Osteocyte (in vitro differentiated cells): ENCODE data around the gene ECEL1. TPM values are rescaled to one million over a fixed set of nuclear protein-coding genes. Genes with fewer than 3 reads are reported as not detected.

Experiments
- DNase-seq: peaks from one replicate; pipeline ENCODE4 v3.0.0; 2021; ENCODE audit warnings: mixed read lengths; ENCODE audit not compliant: unreplicated experiment; ENCODE audit errors: extremely low spot score
- H3K27ac Mint-ChIP-seq: one replicate; pipeline ENCODE4 v1.8.0; 2021; ENCODE audit warnings: mild to moderate bottlenecking, mixed read lengths; ENCODE audit not compliant: unreplicated experiment
- H3K27me3 Mint-ChIP-seq: one replicate; pipeline ENCODE4 v1.8.0; 2021; ENCODE audit warnings: mixed read lengths; ENCODE audit not compliant: unreplicated experiment
- H3K36me3 Mint-ChIP-seq: one replicate; pipeline ENCODE4 v1.8.0; 2021; ENCODE audit warnings: mixed read lengths; ENCODE audit not compliant: unreplicated experiment
- H3K4me1 Mint-ChIP-seq: one replicate; pipeline ENCODE4 v1.8.0; 2021; ENCODE audit warnings: mixed read lengths; ENCODE audit not compliant: unreplicated experiment
- H3K4me3 Mint-ChIP-seq: one replicate; pipeline ENCODE4 v1.8.0; 2021; ENCODE audit warnings: mild to moderate bottlenecking, moderate library complexity, mixed read lengths; ENCODE audit not compliant: unreplicated experiment
- H3K9me3 Mint-ChIP-seq: one replicate; pipeline ENCODE4 v1.8.0; 2021; ENCODE audit warnings: mixed read lengths; ENCODE audit not compliant: unreplicated experiment
- total RNA-seq: library from RNA; stranded (reverse); gene quantifications from 2 replicates; pipeline ENCODE4 v1.2.1, GENCODE V29; 2021
- TF ChIP-seq, protein P1 (sequence below): fragments of 200-600 bp; sonication (generic); IDR thresholded peaks from 2 replicates; pipeline ENCODE4 v1.5.0; 2021; ENCODE audit warnings: antibody characterized with exemption, mild to moderate bottlenecking, moderate library complexity

The ECEL1 gene
- total RNA-seq, 1 donor from 2014 or later, result 0.13 TPM

DNA sequence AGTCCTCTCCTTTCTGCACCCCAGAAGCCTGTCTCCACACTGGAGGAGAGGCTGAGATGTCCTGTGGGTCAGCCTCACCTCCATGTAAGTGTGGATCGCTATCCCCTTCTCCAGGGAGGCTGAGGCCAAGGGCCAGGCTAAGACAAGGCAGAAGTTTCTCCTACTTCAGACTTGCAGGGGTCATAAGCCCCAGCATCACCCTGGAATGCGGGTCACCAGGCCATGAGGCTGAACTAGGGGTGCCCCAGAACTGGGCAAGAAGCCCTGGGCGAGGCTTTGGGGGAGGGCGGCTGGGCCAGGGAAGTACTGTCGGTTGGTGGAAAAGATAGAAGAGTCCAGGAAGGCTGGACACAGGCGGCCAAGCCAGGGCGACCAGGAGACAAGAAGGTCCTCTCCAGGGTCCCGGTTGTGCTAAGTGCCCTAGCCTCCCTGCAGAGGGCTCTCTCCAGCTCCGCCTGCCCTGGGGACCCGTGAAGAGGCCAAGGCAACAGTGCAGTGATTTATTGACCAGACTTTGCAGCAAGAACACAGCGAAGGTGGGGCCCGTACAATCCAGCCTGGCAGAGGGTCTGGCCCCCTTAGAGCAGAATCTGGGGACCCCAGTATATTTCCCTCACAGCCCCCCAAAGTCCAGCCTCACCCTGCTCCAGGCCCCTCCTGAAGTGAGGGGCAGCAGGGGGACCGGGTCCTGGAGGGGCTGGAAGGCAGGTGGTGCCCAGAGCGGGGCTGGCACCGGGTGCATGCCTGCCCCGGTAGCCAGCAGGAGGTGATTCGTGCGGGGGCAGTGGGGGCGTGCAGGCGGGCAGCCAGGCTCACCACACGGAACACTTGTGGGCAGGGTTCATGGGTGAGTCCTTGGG is 8.1 kb downstream of the ECEL1 start:
- no peaks in the 10 kb centered on the region for H3K36me3 Mint-ChIP-seq
- DNase-seq, result no peak
- no peak overlapping the region for H3K4me3 Mint-ChIP-seq
- H3K4me1 Mint-ChIP-seq, result no peaks in the 10 kb centered on the region
- H3K9me3 Mint-ChIP-seq, result no peaks in the 10 kb centered on the region
- H3K27ac Mint-ChIP-seq, result no peak overlapping the region
- peaks cover 30% of the 10 kb centered on the region for H3K27me3 Mint-ChIP-seq
- TF ChIP-seq, protein P1, sequence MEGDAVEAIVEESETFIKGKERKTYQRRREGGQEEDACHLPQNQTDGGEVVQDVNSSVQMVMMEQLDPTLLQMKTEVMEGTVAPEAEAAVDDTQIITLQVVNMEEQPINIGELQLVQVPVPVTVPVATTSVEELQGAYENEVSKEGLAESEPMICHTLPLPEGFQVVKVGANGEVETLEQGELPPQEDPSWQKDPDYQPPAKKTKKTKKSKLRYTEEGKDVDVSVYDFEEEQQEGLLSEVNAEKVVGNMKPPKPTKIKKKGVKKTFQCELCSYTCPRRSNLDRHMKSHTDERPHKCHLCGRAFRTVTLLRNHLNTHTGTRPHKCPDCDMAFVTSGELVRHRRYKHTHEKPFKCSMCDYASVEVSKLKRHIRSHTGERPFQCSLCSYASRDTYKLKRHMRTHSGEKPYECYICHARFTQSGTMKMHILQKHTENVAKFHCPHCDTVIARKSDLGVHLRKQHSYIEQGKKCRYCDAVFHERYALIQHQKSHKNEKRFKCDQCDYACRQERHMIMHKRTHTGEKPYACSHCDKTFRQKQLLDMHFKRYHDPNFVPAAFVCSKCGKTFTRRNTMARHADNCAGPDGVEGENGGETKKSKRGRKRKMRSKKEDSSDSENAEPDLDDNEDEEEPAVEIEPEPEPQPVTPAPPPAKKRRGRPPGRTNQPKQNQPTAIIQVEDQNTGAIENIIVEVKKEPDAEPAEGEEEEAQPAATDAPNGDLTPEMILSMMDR, result no peak

DNA sequence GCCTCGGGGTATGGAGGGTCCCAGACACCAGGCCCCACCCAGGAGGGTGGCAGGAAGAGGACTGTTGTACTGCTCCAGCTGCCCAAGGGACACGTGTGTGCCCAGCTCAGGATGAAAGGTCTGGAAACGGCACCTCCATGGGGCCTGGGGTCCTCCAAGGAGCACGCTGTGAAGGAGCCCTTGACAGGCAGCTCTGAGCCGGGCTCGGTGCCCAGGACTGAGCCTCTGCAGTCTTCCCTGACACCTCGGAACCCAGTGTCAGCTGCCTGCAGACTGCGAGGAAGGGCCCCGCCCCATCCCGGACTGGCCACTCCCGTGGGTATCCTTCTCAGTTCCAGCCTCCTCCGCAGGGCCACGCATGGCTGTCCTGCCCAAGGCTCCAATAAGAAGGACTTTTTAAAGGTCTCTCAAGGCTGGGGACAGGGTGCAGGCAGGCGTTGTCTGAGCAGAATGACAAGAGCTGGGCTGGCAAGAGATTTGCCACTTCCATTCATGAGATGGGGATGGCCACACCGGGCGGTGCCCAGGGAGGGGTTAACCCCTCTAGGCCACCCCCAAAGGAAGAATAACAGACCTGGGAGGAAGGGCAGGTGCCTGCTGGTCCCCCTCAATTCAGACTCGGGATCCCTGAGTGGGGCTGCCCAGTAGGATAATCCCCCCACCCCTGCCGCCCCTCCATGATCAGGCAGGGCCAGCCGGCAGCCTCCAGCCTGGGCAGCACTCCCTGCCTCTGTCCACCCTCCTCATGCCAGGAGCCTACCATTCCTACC is 8.9 kb downstream of the ECEL1 start:
- TF ChIP-seq, protein P1, result no peak
- Mint-ChIP-seq H3K27ac (no peak overlapping the region), H3K4me1 (no peaks in the 10 kb centered on the region), H3K36me3 (no peaks in the 10 kb centered on the region), H3K9me3 (no peaks in the 10 kb centered on the region), H3K4me3 (no peak overlapping the region), H3K27me3 (peaks cover 28% of the 10 kb centered on the region)
- no peak for DNase-seq

DNA sequence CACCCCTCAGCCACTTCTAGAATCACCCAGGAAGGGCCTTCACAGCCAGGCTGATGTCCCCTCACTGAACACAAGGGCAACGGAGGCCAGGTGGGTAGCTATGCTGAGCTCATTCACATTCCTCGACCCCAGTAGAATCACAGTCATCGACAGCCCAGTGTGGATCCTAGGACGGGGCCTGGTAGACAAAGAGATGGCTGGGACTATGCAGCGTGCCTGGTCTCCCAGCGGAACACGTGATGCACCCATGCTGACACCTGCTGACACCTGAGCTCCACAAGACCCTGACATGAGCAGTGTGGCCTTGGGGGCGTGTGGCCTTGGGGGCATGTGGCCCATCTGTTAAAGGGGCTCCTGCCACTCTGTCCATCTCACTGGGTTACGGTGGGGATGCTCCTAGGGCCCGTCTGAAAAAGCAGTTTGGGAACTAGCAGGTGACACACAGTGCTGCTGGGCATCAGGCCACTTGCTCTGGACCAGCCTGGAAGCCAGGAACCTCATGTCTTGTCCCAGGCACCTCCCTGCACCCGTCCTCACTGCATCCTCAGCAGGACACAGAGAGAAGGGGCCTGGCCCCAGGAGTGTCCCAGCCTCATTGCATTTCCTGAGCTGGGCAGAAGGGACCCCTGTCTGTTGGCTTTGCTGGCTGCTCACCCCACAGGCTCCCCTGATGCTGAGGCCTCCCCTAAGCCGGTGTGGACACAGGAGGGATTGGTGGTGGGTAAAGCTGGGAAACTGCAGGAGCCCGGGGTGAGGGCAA is 9.7 kb downstream of the ECEL1 start:
- Mint-ChIP-seq H3K27ac (no peak overlapping the region), H3K4me1 (no peaks in the 10 kb centered on the region), H3K27me3 (peaks cover 37% of the 10 kb centered on the region), H3K4me3 (no peak overlapping the region), H3K36me3 (no peaks in the 10 kb centered on the region), H3K9me3 (peaks cover 1% of the 10 kb centered on the region)
- TF ChIP-seq, protein P1, result no peak
- no peak for DNase-seq

DNA sequence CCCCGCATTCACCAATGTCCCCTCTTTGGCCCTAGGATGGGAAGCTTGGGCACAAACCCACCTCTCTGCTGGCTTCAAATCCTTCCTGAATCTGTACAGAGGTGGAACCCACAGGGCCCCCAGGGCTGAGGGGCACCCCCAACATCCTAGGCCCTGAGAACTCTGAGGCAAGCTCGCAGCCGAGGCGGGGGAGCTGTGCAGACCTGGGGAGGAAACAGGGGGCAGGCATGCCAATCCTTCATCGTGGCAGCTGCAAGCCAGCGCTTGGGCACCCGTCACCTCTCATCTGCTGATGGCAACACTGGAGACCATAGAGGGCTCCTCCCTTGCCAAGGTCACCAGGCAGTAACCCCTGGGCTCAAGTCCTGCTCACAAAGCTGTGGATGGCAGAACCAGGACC is 10.8 kb downstream of the ECEL1 start:
- H3K36me3 Mint-ChIP-seq, result peaks cover 6% of the 10 kb centered on the region
- H3K27me3 Mint-ChIP-seq, result peaks cover 42% of the 10 kb centered on the region
- H3K4me1 Mint-ChIP-seq, result no peaks in the 10 kb centered on the region
- peaks cover 13% of the 10 kb centered on the region for H3K9me3 Mint-ChIP-seq
- TF ChIP-seq, protein P1, result no peak
- DNase-seq, result no peak
- no peak overlapping the region for H3K4me3 Mint-ChIP-seq
- H3K27ac Mint-ChIP-seq, result no peak overlapping the region
